K562 (cell line): ENCODE results near the gene FBXL4. TPM values are rescaled to one million over a fixed set of nuclear protein-coding genes. Genes with fewer than 3 reads are reported as not detected.

Experiments
- CTBP1 ChIP-seq: fragments of 450-650 bp; IDR thresholded peaks from 2 replicates; pipeline ENCODE4 v1.6.1; 2016; ENCODE audit warnings: borderline replicate concordance
- FOXA3 ChIP-seq, 2 experiments: fragments of 450-650 bp in 1 of 2; sonication (generic) in 1 of 2; formaldehyde crosslinking; IDR thresholded peaks in 1 of 2; conservative IDR thresholded peaks in 1 of 2; 2 replicates each; pipeline versions ENCODE4 v1.4.0 to v1.8.0; 2020 to 2022; ENCODE audit warnings: mild to moderate bottlenecking in 2 of 2, missing genetic modification reagents in 1 of 2
- MAFG ChIP-seq: fragments of 450-650 bp; conservative IDR thresholded peaks from 2 replicates; pipeline ENCODE4 v1.6.1; 2016; ENCODE audit warnings: missing genetic modification characterization, missing compliant biosample characterization
- PML ChIP-seq: IDR thresholded peaks from 2 replicates; pipeline ENCODE4 v1.6.1; 2012; ENCODE audit warnings: low read length, inconsistent platforms
- SAFB2 ChIP-seq: fragments of 200-400 bp; formaldehyde crosslinking; IDR thresholded peaks from 2 replicates; pipeline ENCODE4 v1.6.1; 2018; ENCODE audit warnings: borderline replicate concordance, low read length, low read depth, moderate library complexity; ENCODE audit not compliant: severe bottlenecking
- ZFX ChIP-seq: sonication (generic); formaldehyde crosslinking; IDR thresholded peaks from 2 replicates; pipeline ENCODE4 v1.8.0; 2022; ENCODE audit warnings: mild to moderate bottlenecking, missing genetic modification reagents, moderate library complexity
- polyA plus RNA-seq, 8 experiments: library from polyadenylated mRNA; depleted of rRNA in 4 of 8; stranded (reverse) in 5 of 8; unstranded in 3 of 8; fragments of >200 nt; fragmentation: Nextera tagmentation in 2 of 8; fragmentation: Illumina TruSeq in 1 of 8; extraction: Ambion mirVana in 2 of 8; extraction: Trizol in 1 of 8; gene quantifications; 2 replicates each; pipeline versions ENCODE4 v1.2.1 to v1.2.3, GENCODE V29; 2011 to 2014; ENCODE audit warnings: inconsistent platforms in 1 of 8, missing spikeins in 1 of 8
- total RNA-seq, 7 experiments: library from RNA; depleted of rRNA in 6 of 7; stranded (reverse); fragments of >200 nt in 6 of 7; fragmentation: Illumina TruSeq in 2 of 7; extraction: Trizol in 2 of 7; gene quantifications; 2 replicates each; pipeline versions ENCODE4 v1.2.1 to v1.2.3, GENCODE V29; 2011 to 2021; ENCODE audit warnings: low replicate concordance in 1 of 7
- TF ChIP-seq, protein P1 (sequence below): fragments of 250-450 bp; sonication (Bioruptor Pico); IDR thresholded peaks from 2 replicates; pipeline ENCODE4 v1.4.0; 2020
- TF ChIP-seq, protein P2 (sequence below): fragments of 450-650 bp; IDR thresholded peaks from 2 replicates; pipeline ENCODE4 v1.6.1; 2018; ENCODE audit not compliant: partially characterized antibody
- TF ChIP-seq, protein P3 (sequence below): sonication (generic); formaldehyde crosslinking; IDR thresholded peaks from 2 replicates; pipeline ENCODE4 v1.8.0; 2023; ENCODE audit warnings: missing genetic modification reagents, mild to moderate bottlenecking, borderline replicate concordance

The FBXL4 gene
- total and polyA plus RNA-seq, 9 of the 15 experiments (the other 6 are each of a cell fraction or from before 2014, with no cell fraction given): 4.2 to 23.1 (median 7.7) TPM

GRCh38 chr6:98947411-98948292 is at the start of gene FBXL4 (continued):
- TF ChIP-seq, protein P1, sequence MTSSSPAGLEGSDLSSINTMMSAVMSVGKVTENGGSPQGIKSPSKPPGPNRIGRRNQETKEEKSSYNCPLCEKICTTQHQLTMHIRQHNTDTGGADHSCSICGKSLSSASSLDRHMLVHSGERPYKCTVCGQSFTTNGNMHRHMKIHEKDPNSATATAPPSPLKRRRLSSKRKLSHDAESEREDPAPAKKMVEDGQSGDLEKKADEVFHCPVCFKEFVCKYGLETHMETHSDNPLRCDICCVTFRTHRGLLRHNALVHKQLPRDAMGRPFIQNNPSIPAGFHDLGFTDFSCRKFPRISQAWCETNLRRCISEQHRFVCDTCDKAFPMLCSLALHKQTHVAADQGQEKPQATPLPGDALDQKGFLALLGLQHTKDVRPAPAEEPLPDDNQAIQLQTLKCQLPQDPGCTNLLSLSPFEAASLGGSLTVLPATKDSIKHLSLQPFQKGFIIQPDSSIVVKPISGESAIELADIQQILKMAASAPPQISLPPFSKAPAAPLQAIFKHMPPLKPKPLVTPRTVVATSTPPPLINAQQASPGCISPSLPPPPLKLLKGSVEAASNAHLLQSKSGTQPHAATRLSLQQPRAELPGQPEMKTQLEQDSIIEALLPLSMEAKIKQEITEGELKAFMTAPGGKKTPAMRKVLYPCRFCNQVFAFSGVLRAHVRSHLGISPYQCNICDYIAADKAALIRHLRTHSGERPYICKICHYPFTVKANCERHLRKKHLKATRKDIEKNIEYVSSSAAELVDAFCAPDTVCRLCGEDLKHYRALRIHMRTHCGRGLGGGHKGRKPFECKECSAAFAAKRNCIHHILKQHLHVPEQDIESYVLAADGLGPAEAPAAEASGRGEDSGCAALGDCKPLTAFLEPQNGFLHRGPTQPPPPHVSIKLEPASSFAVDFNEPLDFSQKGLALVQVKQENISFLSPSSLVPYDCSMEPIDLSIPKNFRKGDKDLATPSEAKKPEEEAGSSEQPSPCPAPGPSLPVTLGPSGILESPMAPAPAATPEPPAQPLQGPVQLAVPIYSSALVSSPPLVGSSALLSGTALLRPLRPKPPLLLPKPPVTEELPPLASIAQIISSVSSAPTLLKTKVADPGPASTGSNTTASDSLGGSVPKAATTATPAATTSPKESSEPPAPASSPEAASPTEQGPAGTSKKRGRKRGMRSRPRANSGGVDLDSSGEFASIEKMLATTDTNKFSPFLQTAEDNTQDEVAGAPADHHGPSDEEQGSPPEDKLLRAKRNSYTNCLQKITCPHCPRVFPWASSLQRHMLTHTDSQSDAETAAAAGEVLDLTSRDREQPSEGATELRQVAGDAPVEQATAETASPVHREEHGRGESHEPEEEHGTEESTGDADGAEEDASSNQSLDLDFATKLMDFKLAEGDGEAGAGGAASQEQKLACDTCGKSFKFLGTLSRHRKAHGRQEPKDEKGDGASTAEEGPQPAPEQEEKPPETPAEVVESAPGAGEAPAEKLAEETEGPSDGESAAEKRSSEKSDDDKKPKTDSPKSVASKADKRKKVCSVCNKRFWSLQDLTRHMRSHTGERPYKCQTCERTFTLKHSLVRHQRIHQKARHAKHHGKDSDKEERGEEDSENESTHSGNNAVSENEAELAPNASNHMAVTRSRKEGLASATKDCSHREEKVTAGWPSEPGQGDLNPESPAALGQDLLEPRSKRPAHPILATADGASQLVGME: no peak
- TF ChIP-seq, protein P2, sequence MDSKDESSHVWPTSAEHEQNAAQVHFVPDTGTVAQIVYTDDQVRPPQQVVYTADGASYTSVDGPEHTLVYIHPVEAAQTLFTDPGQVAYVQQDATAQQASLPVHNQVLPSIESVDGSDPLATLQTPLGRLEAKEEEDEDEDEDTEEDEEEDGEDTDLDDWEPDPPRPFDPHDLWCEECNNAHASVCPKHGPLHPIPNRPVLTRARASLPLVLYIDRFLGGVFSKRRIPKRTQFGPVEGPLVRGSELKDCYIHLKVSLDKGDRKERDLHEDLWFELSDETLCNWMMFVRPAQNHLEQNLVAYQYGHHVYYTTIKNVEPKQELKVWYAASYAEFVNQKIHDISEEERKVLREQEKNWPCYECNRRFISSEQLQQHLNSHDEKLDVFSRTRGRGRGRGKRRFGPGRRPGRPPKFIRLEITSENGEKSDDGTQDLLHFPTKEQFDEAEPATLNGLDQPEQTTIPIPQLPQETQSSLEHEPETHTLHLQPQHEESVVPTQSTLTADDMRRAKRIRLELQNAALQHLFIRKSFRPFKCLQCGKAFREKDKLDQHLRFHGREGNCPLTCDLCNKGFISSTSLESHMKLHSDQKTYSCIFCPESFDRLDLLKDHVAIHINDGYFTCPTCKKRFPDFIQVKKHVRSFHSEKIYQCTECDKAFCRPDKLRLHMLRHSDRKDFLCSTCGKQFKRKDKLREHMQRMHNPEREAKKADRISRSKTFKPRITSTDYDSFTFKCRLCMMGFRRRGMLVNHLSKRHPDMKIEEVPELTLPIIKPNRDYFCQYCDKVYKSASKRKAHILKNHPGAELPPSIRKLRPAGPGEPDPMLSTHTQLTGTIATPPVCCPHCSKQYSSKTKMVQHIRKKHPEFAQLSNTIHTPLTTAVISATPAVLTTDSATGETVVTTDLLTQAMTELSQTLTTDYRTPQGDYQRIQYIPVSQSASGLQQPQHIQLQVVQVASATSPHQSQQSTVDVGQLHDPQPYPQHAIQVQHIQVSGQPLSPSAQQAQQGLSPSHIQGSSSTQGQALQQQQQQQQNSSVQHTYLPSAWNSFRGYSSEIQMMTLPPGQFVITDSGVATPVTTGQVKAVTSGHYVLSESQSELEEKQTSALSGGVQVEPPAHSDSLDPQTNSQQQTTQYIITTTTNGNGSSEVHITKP: no peak
- TF ChIP-seq ZFX: peak; percentile 94
- no peak for TF ChIP-seq CTBP1
- TF ChIP-seq MAFG (tag): no peak
- no peak for TF ChIP-seq SAFB2
- peak in 1 of 2 experiments; percentile 88; a peak in 2 of 4 replicates for TF ChIP-seq FOXA3 (CRISPR knock-in tag; conservative IDR thresholded peaks at IDR 0.05 in 1 of 2, IDR thresholded peaks at IDR 0.05 in 1 of 2)
- TF ChIP-seq PML: peak; percentile 36; the same call in 1 of the 2 replicates
- TF ChIP-seq, protein P3, sequence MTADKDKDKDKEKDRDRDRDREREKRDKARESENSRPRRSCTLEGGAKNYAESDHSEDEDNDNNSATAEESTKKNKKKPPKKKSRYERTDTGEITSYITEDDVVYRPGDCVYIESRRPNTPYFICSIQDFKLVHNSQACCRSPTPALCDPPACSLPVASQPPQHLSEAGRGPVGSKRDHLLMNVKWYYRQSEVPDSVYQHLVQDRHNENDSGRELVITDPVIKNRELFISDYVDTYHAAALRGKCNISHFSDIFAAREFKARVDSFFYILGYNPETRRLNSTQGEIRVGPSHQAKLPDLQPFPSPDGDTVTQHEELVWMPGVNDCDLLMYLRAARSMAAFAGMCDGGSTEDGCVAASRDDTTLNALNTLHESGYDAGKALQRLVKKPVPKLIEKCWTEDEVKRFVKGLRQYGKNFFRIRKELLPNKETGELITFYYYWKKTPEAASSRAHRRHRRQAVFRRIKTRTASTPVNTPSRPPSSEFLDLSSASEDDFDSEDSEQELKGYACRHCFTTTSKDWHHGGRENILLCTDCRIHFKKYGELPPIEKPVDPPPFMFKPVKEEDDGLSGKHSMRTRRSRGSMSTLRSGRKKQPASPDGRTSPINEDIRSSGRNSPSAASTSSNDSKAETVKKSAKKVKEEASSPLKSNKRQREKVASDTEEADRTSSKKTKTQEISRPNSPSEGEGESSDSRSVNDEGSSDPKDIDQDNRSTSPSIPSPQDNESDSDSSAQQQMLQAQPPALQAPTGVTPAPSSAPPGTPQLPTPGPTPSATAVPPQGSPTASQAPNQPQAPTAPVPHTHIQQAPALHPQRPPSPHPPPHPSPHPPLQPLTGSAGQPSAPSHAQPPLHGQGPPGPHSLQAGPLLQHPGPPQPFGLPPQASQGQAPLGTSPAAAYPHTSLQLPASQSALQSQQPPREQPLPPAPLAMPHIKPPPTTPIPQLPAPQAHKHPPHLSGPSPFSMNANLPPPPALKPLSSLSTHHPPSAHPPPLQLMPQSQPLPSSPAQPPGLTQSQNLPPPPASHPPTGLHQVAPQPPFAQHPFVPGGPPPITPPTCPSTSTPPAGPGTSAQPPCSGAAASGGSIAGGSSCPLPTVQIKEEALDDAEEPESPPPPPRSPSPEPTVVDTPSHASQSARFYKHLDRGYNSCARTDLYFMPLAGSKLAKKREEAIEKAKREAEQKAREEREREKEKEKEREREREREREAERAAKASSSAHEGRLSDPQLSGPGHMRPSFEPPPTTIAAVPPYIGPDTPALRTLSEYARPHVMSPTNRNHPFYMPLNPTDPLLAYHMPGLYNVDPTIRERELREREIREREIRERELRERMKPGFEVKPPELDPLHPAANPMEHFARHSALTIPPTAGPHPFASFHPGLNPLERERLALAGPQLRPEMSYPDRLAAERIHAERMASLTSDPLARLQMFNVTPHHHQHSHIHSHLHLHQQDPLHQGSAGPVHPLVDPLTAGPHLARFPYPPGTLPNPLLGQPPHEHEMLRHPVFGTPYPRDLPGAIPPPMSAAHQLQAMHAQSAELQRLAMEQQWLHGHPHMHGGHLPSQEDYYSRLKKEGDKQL: no peak
